ENCODE results near the gene CAMSAP3.
A peak's percentile ranks its signal among the peaks of the same experiment; 100 is the strongest.

CAMSAP3 gene

DNA sequence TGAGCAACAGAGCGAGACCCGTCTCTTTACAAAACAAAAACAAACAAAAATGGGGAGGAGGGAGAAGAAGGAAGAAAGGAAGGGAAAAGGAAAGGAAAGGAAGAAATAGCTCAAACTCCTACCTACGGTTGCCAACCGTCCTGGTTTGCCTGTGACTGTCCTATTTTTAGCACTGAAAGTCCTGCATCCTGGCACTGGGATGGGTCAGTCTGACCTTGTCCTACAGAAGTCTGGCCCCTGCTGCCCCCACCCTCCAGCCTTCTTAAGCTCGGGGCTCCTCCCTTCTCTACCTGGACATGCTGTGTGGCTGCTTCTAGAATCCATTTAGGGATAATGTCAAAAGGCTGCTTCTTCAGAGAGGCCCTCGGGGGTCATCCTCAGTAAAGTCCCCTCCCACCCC is 40.0 kb downstream of the CAMSAP3 start:
- DNase-seq, result no peak

DNA sequence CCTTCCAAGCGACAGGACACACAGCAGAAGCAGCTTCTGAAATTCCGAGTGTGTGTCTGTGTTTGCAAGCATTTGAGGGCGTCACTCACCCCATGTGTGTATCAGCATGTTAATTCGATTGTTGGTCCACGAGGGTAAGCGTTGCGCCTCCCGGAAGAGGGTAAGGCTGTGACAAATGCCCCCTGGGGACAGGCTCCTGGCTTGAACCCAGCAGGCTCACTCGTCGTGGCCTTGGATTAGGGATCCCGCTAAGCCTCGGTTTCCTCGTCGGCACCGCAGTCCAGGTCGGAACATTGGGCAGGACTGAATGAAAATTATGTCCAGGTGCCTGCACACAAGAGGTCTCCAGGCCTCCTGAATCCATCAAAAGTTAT is 40.6 kb downstream of the CAMSAP3 start:
- DNase-seq, result no peak

DNA sequence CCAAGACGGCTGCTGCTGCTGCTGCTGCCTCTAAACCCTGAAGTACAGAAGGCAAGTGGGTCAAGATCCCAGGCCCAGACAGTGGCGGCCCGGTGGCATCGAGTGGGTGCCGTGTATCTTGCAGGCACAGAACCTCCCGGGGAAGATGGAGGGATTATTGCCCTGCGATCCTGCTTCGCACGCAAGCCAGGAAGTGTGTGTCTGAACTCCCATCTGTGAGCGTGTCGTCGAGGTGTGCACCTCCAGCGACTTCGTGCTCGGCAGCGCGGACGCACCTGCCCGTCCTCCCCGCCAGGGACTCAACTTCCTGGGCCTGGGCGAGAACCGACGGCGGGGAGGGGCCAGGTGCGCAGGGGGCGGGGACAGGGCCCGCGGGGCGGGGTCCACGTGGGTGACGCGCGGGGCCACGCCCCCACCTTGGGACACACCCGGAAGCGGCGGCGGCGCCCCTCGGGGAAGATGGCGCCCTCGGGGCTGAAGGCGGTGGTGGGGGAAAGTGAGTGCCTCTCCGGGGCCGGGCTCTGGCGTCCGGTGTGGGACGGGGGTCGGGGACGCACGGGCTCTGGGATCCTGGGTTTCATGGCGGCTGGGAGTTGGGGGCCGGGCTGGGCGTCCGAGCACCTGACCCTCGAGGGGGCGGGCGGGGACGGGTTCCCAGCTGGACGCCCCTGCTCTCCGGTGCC is 41.2 kb downstream of the CAMSAP3 start, which contains the start of gene STXBP2:
STXBP2 (plus strand) TSS at position 420 of the 683 bp plus-strand sequence; CDS start at position 460, 40 bp downstream.
- DNase-seq, result peak; percentile 72 to 85

DNA sequence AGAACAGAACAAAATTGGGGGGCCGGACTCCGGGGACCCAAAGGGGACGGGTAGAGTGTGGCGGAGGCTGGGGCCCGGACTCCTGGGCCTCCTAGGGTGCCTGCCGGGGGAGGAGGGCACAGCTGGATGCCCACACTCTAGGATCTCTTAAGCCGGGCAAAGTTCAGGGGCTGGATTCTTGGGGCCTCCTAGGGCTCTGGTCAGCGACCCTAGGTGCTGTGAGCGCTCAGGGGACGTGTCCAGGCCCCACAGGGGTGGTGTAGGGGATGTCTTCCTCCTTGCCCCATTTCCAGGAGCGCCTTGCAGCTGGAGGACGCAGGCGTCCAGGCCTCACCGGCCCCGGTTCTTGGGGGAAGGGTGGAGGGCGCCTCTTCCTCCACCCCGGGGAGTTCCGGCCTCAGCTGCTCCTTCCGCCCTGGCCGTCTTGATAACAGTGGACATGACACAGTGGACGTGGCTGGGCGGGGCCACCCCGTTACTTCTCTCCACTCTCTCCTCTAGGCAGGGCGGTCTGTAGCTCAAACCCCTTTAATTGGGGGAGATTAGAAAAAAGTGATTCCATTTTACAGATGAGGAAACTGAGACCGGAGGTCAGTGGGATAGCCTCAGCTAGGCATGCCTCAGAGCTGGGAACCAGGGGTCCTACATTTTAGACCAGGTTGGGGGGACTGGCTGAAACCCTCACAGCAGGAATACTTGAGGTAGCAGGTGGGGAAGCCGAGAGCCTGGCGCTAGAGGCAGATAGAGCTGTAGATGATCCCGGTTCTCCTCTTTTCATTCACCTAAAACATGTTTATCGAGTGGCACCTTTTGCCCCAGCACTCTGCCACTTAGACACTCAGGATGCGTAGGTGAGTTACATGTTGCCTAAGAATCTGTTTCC is 42.0 kb downstream of the CAMSAP3 start:
- peak; percentile 70 to 83 for DNase-seq

DNA sequence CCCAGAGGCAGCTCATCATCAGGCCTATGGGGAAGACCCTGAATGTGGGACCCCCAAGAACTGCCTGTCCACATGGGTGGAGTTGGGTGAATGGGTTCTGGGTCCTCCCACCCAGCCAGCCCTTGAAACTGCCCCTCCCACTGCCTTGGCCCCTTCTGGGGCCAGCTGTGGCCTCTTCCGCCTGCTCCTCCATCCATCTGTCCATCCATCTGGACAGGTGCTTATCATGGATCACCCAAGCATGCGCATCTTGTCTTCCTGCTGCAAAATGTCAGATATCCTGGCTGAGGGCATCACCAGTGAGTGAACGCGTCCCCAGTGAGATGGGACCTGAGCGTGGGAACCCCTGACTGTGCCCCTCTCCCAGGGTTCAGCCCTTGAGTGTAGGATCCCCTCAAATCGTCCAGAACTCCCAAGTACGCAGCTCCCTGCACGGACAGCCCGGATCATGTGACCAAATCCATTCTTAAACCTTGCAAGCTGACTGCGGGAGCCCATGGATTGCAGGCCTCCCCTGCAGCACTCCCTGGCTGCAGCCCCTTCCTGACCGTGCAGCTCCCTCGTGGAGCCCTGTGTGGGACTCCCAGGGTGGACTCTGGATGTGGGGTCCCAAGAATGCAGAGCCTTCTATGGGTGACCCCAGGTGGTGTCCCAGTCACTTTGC is 43.3 kb downstream of the CAMSAP3 start:
- no peak for DNase-seq

DNA sequence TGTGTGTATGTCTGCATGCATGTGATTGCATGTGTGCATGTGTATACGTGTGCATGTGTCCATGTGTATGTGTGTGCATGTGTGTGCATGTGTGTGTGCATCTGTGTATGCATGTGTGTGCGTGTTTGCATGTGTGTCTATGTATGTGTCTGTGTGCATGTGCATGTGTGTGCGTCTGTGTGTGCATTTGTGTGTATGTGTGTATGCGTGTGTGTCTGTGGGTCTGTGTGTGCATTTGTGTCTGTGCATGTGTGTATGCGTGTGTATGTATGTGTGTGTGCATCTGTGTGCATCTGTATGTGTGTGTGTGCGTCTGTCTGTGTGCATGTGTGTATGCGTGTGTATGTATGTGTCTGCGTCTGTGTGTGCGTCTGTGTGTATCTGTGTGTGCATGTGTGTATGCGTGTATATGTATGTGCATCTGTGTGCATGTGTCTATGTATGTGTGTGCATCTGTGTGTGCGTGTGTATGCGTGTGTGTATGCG is 44.2 kb downstream of the CAMSAP3 start:
- DNase-seq, result no peak

DNA sequence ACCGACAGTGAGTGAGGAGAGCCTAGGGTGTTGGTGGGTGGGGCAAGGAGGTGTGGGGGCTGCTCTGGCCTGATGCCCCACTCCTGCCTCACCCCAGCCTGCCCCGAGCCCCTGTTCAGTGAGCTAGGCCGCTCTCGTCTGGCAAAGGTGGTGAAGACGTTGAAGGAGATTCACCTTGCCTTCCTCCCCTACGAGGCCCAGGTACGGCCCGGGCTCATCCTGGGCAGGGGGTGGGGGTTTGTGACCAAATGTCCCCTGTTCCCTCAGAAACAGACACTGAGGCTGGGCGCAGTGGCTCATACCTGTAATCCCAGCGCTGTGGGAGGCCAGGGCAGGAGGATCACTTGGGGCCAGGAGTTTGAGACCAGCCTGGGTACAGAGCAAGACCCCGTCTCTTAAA is 45.1 kb downstream of the CAMSAP3 start:
- no peak for DNase-seq

DNA sequence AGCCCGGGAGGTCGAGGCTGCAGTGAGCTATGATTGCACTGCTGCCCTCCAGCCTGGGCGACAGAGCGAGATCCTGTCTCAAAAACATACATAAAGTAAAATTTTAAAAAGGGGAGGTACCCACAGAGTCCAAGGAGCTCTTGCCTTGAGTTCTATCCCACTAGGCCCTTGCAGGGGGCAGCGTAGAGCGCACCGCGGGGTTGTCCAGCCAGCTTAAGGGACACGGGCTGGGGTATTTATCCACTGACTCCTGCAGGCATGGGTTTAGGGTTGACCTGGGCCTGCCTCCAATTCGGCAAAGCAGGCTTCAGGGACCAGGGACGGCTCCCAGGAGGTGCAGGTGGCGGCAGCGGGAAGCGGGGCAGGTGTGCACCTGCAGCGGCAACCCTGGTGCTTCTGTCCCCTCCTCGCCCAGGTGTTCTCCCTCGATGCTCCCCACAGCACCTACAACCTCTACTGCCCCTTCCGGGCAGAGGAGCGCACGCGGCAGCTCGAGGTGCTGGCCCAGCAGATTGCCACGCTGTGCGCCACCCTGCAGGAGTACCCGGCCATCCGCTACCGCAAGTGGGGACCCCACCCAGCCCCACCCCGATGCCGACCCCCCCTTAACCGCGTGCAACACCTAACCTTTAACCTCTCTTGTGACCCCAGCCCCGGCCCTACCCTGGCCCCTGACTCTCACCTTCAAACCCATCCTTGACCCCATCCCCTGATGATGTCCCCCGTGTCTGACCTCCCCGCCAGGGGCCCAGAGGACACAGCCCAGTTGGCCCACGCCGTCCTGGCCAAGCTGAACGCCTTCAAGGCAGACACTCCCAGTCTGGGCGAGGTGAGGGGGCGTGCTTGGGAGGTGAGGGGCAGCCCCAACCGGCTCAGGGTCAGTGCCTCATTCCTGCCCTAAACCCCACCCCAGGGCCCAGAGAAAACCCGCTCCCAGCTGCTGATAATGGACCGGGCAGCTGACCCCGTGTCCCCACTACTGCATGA is 45.9 kb downstream of the CAMSAP3 start:
- no peak for DNase-seq

DNA sequence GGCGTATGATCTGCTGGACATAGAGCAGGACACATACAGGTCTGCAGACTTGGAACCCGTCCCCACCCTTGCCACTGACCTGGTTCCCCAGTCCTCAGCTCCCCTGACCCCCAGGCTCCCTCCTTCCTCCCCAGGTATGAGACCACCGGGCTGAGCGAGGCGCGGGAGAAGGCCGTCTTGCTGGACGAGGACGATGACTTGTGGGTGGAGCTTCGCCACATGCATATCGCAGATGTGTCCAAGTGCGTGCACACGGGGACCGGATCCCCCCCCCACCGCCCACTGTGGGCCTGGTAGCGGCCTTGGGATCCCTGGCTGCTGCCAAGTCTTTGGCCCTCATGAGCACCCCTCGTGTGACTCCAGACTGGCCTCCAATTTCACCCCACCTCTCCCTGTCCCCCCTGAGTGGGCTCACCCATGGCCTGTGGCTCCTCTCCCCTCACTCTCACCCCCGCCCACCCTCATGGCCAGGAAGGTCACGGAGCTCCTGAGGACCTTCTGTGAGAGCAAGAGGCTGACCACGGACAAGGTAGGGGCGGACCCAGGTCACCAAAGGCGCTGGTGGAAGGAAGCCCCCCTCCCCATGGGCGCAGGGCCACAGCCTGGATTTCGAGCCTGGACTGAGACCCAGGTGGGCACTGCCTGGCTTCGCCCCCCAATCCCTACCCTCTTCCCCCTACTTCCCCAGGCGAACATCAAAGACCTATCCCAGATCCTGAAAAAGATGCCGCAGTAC is 46.8 kb downstream of the CAMSAP3 start:
- DNase-seq, result no peak

DNA sequence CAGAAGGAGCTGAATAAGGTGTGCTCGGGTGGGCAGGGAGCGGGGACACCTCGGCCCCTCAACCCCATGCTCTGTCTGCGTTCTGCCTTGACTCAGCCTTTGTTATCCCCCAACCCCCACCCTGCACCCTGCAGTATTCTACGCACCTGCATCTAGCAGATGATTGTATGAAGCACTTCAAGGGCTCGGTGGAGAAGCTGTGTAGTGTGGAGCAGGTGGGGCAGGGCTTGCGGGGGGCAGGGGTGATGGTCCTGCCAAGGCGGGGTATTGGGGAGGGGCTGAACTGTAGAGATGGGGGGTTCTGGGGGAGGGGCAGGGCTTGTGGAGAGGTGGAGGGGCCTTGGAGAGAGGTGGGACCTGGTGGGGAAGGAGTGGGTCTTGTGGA is 47.4 kb downstream of the CAMSAP3 start:
- no peak for DNase-seq

DNA sequence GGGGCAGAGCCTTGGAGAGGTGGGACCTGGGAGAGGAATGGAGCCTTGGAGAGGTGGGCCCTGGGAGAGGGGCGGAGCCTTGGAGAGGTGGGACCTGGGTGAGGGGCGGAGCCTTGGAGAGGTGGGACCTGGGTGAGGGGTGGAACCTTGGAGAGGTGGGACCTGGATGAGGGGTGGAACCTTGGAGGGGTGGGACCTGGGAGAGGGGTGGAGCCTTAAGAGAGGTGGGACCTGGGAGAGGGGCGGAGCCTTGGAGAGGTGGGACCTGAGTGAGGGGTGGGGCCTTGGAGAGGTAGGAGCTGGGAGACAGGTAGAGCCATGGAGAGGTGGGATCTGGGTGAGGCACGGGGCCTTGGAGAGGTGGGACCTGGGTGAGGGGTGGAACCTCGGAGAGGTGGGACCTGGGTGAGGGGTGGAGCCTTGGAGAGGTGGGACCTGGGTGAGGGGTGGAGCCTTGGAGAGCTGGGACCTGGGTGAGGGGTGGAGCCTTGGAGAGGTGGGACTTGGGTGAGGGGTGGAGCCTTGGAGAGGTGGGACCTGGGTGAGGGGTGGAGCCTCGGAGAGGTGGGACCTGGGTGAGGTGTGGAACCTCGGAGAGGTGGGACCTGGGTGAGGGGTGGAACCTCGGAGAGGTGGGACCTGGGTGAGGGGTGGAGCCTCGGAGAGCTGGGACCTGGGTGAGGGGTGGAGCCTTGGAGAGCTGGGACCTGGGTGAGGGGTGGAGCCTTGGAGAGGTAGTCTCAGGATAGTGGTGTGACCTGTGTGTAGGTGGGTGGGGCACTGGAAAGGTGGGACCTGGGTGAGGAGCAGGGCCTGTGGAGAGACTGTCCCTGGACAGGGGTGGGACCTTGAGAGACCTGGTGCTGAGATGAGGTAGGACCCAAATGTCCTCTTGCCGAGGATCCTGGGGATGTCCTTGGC is 48.2 kb downstream of the CAMSAP3 start:
- peak; percentile 42 to 47 for DNase-seq

DNA sequence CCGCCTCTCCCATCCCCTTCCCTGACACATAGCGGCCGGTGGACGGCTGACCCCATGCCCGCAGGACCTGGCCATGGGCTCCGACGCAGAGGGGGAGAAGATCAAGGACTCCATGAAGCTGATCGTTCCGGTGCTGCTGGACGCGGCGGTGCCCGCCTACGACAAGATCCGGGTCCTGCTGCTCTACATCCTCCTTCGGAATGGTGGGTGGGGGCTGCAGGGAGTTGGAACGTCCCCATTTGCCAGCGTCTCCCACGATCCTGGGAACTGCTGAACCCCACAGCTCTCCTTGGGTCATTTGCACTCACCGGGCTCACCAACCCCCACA is 48.9 kb downstream of the CAMSAP3 start:
- DNase-seq, result no peak

DNA sequence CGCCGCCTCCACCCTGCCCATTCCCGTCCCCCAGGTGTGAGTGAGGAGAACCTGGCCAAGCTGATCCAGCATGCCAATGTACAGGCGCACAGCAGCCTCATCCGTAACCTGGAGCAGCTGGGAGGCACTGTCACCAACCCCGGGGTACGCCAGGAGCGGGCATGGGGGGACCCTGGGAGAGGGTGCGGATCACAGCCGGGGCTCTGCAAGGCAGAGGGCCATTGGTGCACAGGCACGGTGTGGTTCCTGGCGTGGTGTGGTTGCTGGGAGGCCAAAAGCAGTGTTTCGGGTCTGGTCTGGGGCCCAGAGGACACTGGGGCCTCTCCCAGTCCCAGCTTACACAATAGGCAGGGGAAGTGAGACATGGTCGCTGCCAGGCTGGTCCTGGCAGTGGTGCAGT is 49.5 kb downstream of the CAMSAP3 start:
- DNase-seq, result peak; percentile 48 to 70

DNA sequence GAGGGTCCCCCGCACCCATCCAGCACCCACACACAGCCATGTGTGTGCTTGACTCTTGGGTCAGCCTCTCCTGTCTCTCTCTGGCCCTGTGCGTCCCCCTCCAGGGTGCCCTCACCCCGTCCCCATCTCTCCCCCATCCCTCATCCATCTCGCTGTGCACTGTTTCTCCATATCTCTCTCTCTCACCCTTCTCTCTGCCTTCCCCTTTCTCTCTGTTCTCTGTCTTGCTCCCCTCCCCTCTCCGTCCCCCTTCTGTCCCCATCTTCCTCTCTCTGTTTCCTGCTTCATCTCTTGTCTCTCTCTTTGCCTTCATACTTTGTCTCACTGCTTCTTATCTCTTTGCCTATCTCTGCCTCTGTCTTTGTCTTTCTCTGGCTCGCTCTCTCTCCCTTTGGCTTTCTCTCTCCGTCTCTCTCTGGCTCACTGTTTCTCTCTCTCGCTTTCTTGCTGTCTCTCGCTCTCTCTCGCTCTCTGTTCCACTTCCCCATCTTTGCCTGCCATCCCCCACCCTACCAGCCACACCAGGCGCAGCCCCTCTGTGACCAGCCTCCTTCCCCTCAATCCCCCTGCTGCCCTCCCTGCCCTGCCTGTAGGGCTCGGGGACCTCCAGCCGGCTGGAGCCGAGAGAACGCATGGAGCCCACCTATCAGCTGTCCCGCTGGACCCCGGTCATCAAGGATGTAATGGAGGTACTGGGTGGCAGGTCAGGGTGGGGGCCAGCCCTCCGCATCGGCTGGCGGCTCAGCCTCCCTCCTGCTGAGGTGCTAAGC is 50.2 kb downstream of the CAMSAP3 start:
- DNase-seq, result no peak

DNA sequence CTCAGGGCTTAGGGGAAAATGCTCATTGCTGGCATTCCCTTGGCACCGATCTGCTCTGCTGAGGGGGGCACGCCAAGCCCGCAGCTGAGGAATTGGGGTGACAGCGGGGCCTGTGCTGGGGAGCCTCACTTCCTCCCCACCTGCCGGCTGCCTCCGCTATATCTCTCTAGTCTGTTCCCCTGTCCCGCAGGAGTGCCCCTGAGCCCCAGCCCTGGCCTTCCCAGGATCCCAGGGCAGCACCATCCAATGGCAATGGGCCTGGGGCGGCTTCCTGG is 50.7 kb downstream of the CAMSAP3 start:
- no peak for DNase-seq

DNA sequence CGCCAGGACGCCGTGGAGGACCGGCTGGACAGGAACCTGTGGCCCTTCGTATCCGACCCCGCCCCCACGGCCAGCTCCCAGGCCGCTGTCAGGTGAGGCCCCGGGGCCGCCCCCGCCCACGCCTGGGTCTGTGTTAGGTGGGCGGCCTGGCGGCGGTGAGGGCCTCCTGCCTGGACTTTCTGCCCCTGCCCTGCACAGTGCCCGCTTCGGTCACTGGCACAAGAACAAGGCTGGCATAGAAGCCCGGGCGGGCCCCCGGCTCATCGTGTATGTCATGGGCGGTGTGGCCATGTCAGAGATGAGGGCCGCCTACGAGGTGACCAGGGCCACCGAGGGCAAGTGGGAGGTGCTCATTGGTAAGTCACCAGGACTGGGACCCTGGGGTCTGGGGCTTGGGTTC is 51.5 kb downstream of the CAMSAP3 start:
- DNase-seq, result no peak

DNA sequence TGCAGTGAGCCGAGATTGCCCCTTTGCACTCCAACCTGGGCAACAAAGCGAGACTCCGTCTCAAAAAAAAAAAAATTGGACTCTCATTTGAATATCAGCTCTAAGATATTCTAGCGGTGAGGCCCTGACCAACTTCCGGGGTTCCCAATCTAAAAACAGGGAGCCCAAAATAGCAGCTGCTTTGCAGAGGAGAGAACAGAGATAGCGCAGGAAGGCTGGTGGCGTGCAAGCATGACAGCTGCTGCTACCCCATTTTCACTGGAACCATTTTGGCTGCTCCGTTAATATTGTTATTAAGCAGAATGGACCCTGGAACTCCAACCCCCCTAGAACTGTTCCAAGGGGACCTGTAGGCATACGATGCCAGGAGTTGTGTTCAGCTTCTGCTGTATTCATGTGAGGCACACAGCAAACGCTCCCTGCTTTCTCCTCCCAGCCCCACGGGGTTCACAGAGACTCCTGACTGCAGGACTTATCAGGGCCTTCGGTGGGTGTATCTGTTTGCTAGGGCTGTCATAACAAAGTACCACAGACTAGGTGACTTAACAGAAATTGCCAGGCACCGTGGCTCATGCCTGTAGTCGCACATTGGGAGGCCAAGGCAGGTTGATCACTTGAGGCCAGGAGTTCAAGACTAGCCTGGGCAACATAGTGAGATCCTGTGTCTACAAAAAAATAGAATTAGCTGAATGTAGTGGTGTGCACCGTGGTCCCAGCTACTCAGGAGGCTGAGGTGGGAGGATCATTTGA is 52.8 kb downstream of the CAMSAP3 start:
- no peak for DNase-seq

DNA sequence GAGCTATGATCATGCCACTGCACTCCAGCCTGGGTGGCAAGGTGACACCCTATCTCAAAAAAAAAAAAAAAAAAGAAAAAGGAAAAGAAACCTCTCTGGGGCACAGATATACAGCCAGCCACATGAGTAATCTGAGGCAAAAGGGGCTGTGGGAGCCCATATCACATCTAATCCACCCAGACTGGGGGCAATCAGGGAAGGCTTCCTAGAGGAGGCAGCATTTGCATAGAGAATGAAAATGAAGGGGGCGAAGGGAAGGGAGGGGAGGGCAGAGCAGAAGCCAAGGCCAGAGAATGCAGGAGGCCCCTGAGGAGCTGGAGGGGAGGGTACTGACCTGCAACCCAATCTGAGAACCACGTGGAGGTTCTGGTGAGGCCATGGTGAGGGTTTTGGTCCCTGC is 54.5 kb downstream of the CAMSAP3 start:
- no peak for DNase-seq

DNA sequence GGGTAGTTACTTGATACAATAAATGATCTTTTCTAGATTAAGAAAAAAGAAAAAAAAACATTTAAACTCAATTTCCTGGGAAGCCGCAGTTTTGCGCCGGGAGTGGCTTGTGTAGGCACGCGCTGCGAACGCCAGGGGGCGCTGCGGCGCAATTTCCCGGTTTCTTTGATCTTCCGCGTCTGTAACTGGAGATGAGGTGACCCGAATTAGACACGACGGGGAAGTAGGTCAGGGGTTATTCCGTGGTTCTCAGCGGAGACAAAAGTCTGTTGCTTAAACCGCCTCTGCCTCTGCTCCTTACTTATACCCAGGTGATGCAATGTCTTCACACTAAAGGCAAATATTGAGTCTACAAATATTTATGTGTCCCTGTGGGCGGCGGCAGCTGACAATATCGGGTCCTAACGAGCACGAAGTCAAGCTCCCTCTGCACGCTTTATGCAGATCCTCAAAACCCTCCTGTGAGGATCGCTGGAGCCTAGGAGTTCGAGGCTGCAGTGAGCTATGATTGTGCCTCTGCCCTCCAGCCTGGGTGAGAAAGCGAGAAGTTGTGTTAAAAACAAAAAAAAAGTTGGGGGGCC is 56.5 kb downstream of the CAMSAP3 start:
- peak; percentile 99 for DNase-seq

Data from inflammatory macrophage (primary cell).